ENCODE data around the gene CTU2. TPM values are rescaled to one million over a fixed set of nuclear protein-coding genes. Genes with fewer than 3 reads are reported as not detected.

Gene CTU2
- total RNA-seq, 1 donor from 2014 or later, result 20.6 TPM

DNA sequence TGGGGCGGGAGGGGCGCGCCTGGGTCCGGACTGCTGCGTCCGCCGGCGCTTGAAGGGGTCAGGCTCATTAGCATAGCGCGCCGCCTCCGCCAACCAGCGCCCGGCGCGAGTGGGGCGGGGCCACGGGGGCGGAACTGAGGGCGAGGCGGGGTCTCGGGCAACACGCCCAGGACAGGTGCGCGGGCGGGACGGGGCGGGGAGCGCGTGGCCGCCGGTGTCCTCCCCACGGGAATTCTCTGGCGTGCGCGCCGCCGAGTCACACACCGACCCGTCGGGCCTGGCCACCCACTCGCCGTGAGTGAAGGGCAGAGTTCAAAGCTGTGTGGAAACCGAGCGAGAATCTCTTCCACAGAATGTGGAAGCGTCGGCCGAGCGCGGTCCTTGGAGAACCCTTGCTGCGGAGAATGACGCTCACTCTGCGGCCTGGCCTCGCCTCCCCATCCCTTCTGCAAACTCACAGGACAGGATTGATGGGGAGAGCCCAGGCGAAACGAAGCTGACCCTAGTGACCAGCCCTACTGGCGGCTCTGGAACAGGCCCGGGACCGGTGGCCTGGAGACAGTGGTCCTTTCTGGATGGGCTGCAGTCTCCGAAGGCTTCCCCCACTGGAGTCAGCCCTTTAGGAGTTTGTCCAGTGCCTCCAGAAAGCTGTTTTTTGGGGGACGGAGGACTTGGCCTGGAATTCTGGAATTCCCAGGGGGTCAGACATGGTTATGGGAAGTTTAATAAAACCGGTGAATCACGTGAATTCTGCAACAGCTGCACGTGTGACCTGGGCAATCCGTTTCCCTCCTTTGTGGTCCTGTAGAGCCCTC is 19.7 kb upstream of the CTU2 start, which contains the start of gene SNAI3:
Gene SNAI3, minus strand, starts transcription at position 69 of the 815 bp plus-strand sequence. CDS start 101 bp downstream, outside the sequence.
- Mint-ChIP-seq H3K27me3 (ENCODE audit: unreplicated experiment) (peaks cover 44% of the 10 kb centered on the region), H3K9me3 (ENCODE audit: unreplicated experiment) (no peaks in the 10 kb centered on the region), H3K36me3 (ENCODE audit: unreplicated experiment) (no peaks in the 10 kb centered on the region), H3K4me1 (ENCODE audit: unreplicated experiment) (peaks cover 2% of the 10 kb centered on the region), H3K4me3 (ENCODE audit: unreplicated experiment) (peak within 1 kb of the TSS; percentile 61), H3K27ac (ENCODE audit: unreplicated experiment) (no peak within 1 kb of the TSS)
- DNase-seq (ENCODE audit: extremely low spot score, unreplicated experiment), result no peak
- no peak for TF ChIP-seq CTCF (IDR thresholded peaks at IDR 0.05)

- DNase-seq (ENCODE audit: extremely low spot score, unreplicated experiment), result no peak
- TF ChIP-seq CTCF (IDR thresholded peaks at IDR 0.05), result no peak
- Mint-ChIP-seq H3K9me3 (ENCODE audit: unreplicated experiment) (no peaks in the 10 kb centered on the region), H3K27me3 (ENCODE audit: unreplicated experiment) (peaks cover 44% of the 10 kb centered on the region), H3K4me3 (ENCODE audit: unreplicated experiment) (no peak overlapping the region), H3K36me3 (ENCODE audit: unreplicated experiment) (no peaks in the 10 kb centered on the region), H3K27ac (ENCODE audit: unreplicated experiment) (no peak overlapping the region), H3K4me1 (ENCODE audit: unreplicated experiment) (peaks cover 2% of the 10 kb centered on the region)
These were observed 19.1 kb upstream of the CTU2 start for GRCh38 chr16:88687254-88687576.

DNA sequence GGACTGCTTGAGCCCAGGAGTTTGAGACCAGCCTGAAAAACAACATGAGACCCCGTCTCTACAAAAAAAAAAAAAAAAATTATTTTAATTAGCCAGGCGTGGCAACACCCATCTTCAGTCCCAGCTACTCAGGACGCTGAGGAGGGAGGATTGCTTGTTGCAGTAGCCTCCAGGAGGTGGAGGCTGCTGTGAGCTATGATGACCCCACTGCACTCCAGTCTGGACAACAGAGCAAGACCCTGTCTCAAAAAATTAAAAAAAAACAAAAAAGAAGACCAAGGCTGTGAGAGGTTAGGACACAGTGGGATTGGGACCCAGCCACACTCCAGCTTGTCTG is 18.7 kb upstream of the CTU2 start:
- no peak overlapping the region for H3K4me3 Mint-ChIP-seq (ENCODE audit: unreplicated experiment)
- no peak for TF ChIP-seq CTCF (IDR thresholded peaks at IDR 0.05)
- peaks cover 2% of the 10 kb centered on the region for H3K4me1 Mint-ChIP-seq (ENCODE audit: unreplicated experiment)
- H3K36me3 Mint-ChIP-seq (ENCODE audit: unreplicated experiment), result no peaks in the 10 kb centered on the region
- peaks cover 42% of the 10 kb centered on the region for H3K27me3 Mint-ChIP-seq (ENCODE audit: unreplicated experiment)
- no peak overlapping the region for H3K27ac Mint-ChIP-seq (ENCODE audit: unreplicated experiment)
- no peaks in the 10 kb centered on the region for H3K9me3 Mint-ChIP-seq (ENCODE audit: unreplicated experiment)
- DNase-seq (ENCODE audit: extremely low spot score, unreplicated experiment), result no peak

DNA sequence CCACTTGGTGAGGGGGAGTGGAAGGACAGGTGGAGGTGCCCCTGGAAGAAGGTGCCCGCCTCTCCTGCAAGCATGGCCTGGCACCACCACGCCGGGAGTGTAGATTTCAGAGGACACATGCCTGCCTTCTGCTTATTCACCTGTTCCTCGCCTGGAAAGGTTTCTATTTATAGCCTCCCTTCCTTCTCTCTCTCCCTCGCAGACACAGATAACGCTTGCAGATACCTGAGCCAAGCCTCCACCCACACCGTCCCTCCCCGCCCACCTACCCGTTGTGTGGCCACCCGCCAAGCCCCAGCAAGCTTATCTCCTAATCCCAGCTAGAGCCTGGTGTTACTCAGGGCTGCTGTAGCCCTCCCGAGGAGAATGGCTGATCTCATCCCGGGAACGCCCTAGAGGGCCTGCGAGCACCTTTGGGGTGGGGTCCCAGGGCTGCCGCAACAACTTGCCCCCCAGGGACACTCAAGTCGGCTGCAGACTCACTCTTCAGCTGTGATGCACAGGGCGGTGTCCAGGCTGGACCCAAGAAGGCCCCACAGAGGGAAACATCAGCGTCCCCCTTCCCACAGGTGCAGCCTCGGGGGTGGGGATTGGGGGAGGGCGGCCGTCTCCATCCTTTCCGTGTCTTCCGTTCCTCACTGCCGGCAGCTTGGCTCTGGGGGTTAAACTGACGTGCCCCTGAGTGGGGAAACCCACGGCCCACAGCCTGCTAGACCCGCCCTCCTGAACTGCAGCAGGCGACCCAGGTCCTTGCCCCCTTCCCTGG is 18.1 kb upstream of the CTU2 start:
- Mint-ChIP-seq H3K36me3 (ENCODE audit: unreplicated experiment) (no peaks in the 10 kb centered on the region), H3K27ac (ENCODE audit: unreplicated experiment) (no peak overlapping the region), H3K9me3 (ENCODE audit: unreplicated experiment) (no peaks in the 10 kb centered on the region), H3K4me1 (ENCODE audit: unreplicated experiment) (peaks cover 2% of the 10 kb centered on the region), H3K27me3 (ENCODE audit: unreplicated experiment) (peaks cover 42% of the 10 kb centered on the region), H3K4me3 (ENCODE audit: unreplicated experiment) (no peak overlapping the region)
- no peak for DNase-seq (ENCODE audit: extremely low spot score, unreplicated experiment)
- no peak for TF ChIP-seq CTCF (IDR thresholded peaks at IDR 0.05)

Measured in osteocyte (in vitro differentiated cells).